H9 (cell line): ENCODE measurements around the gene SPRR1A. TPM values are rescaled to one million over a fixed set of nuclear protein-coding genes. Genes with fewer than 3 reads are reported as not detected.
A peak's percentile ranks its signal among the peaks of the same experiment; 100 is the strongest.
"Not testable (repeated sequence)": the region's sequence is repeated elsewhere in the genome, so short reads cannot be mapped to it uniquely, and the experiment has no call there.

Source experiments
- DNase-seq: peaks from one replicate; pipeline ENCODE4 v3.0.0-alpha.2; 2017
- H2AFZ ChIP-seq: one replicate; pipeline ENCODE4 v1.6.1; 2013; ENCODE audit warnings: mild to moderate bottlenecking, low read length, control low read depth, moderate library complexity
- H2AK5ac ChIP-seq: 2 replicates; pipeline ENCODE4 v1.6.1; 2013; ENCODE audit warnings: low read length, control low read depth, mixed read lengths; ENCODE audit not compliant: insufficient read length
- H2BK120ac ChIP-seq: one replicate; pipeline ENCODE4 v1.6.1; 2013; ENCODE audit warnings: low read depth, mild to moderate bottlenecking, low read length, control low read depth, inconsistent platforms; ENCODE audit not compliant: poor library complexity, severe bottlenecking
- H2BK12ac ChIP-seq: 2 replicates; pipeline ENCODE4 v1.6.1; 2013; ENCODE audit warnings: low read length, control low read depth, mixed read lengths, low read depth; ENCODE audit not compliant: insufficient read length
- H2BK15ac ChIP-seq: 2 replicates; pipeline ENCODE4 v1.6.1; 2013; ENCODE audit warnings: low read depth, low read length, control low read depth
- H2BK20ac ChIP-seq: one replicate; pipeline ENCODE4 v1.6.1; 2013; ENCODE audit warnings: low read depth, mild to moderate bottlenecking, low read length, control low read depth, inconsistent platforms; ENCODE audit not compliant: poor library complexity, severe bottlenecking
- H2BK5ac ChIP-seq: 2 replicates; pipeline ENCODE4 v1.6.1; 2013; ENCODE audit warnings: low read length, control low read depth, mixed read lengths; ENCODE audit not compliant: insufficient read length
- H3K14ac ChIP-seq: 2 replicates; pipeline ENCODE4 v1.6.1; 2013; ENCODE audit warnings: low read length, control low read depth; ENCODE audit not compliant: insufficient read depth
- H3K18ac ChIP-seq: 2 replicates; pipeline ENCODE4 v1.6.1; 2013; ENCODE audit warnings: low read depth, mild to moderate bottlenecking, mixed read lengths, low read length, control low read depth; ENCODE audit not compliant: insufficient read length
- H3K23ac ChIP-seq: 2 replicates; pipeline ENCODE4 v1.6.1; 2013; ENCODE audit warnings: low read length, control low read depth, mixed read lengths, low read depth; ENCODE audit not compliant: insufficient read length
- H3K23me2 ChIP-seq: 2 replicates; pipeline ENCODE4 v1.6.1; 2013; ENCODE audit warnings: low read depth, mild to moderate bottlenecking, mixed read lengths, low read length, control low read depth; ENCODE audit not compliant: insufficient read length, poor library complexity, severe bottlenecking
- H3K27ac ChIP-seq: 2 replicates; pipeline ENCODE4 v1.5.1; 2013; ENCODE audit warnings: low read length, control low read depth, mixed read lengths, low read depth; ENCODE audit not compliant: insufficient read length
- H3K27me3 ChIP-seq: 2 replicates; pipeline ENCODE4 v1.6.1; 2013; ENCODE audit warnings: low read length, control low read depth, inconsistent platforms; ENCODE audit not compliant: insufficient read depth
- H3K4ac ChIP-seq: 2 replicates; pipeline ENCODE4 v1.6.1; 2013; ENCODE audit warnings: low read depth, mild to moderate bottlenecking, control low read depth, inconsistent platforms, low read length, moderate library complexity
- H3K4me1 ChIP-seq: 2 replicates; pipeline ENCODE4 v1.6.1; 2013; ENCODE audit warnings: low read length, control low read depth, inconsistent platforms; ENCODE audit not compliant: insufficient read depth
- H3K4me2 ChIP-seq: 2 replicates; pipeline ENCODE4 v1.6.1; 2013; ENCODE audit warnings: low read length, control low read depth, mixed read lengths; ENCODE audit not compliant: insufficient read length, insufficient read depth
- H3K56ac ChIP-seq: 2 replicates; pipeline ENCODE4 v1.6.1; 2013; ENCODE audit warnings: low read depth, mild to moderate bottlenecking, mixed read lengths, low read length, control low read depth; ENCODE audit not compliant: insufficient read length
- H3K79me1 ChIP-seq: 2 replicates; pipeline ENCODE4 v1.6.1; 2013; ENCODE audit warnings: low read depth, mild to moderate bottlenecking, moderate library complexity, low read length, control low read depth, inconsistent platforms; ENCODE audit not compliant: insufficient read depth, poor library complexity, severe bottlenecking
- H3K79me2 ChIP-seq: 2 replicates; pipeline ENCODE4 v1.6.1; 2013; ENCODE audit warnings: low read length, control low read depth, inconsistent platforms; ENCODE audit not compliant: insufficient read depth
- H3K9ac ChIP-seq: 2 replicates; pipeline ENCODE4 v1.6.1; 2013; ENCODE audit warnings: low read length, control low read depth, mixed read lengths; ENCODE audit not compliant: insufficient read length; ENCODE audit errors: extremely low read depth
- H3K9me3 ChIP-seq: one replicate; pipeline ENCODE4 v1.6.1; 2013; ENCODE audit warnings: low read depth, low read length, inconsistent platforms; ENCODE audit not compliant: control insufficient read depth
- H3T11ph ChIP-seq: one replicate; pipeline ENCODE4 v1.6.1; 2013; ENCODE audit warnings: mild to moderate bottlenecking, low read length, control low read depth, inconsistent platforms
- H4K20me1 ChIP-seq: one replicate; pipeline ENCODE4 v1.6.1; 2013; ENCODE audit not compliant: control insufficient read depth, insufficient read length, insufficient read depth
- H4K5ac ChIP-seq: 2 replicates; pipeline ENCODE4 v1.6.1; 2013; ENCODE audit warnings: low read depth, mild to moderate bottlenecking, mixed read lengths, low read length, control low read depth; ENCODE audit not compliant: insufficient read length
- H4K8ac ChIP-seq: replicated peaks from 2 replicates; pipeline ENCODE4 v1.6.1; 2013; ENCODE audit warnings: low read length, control low read depth, mixed read lengths, low read depth; ENCODE audit not compliant: insufficient read length
- H4K91ac ChIP-seq: 2 replicates; pipeline ENCODE4 v1.6.1; 2013; ENCODE audit warnings: low read depth, mild to moderate bottlenecking, moderate library complexity, mixed read lengths, low read length, control low read depth; ENCODE audit not compliant: insufficient read length
- H3K27ac Mint-ChIP-seq, 3 experiments: 2 replicates in 2 of 3; 3 replicates in 1 of 3; pipeline ENCODE4 v1.8.0; 2020 to 2021; ENCODE audit warnings: mixed read lengths in 3 of 3, mild to moderate bottlenecking in 1 of 3, moderate library complexity in 1 of 3
- H3K27me3 Mint-ChIP-seq: 2 replicates; pipeline ENCODE4 v1.8.0; 2021; ENCODE audit warnings: low read depth, mild to moderate bottlenecking, moderate library complexity, mixed read lengths
- H3K36me3 Mint-ChIP-seq, 3 experiments: 2 replicates in 2 of 3; 3 replicates in 1 of 3; pipeline ENCODE4 v1.8.0; 2020 to 2021; ENCODE audit warnings: low read depth in 3 of 3, mixed read lengths in 3 of 3; ENCODE audit not compliant: insufficient read depth in 1 of 3
- H3K4me1 Mint-ChIP-seq, 2 experiments: 2 replicates each; pipeline ENCODE4 v1.8.0; 2020; ENCODE audit warnings: mixed read lengths in 2 of 2
- H3K4me3 Mint-ChIP-seq, 2 experiments: 2 replicates in 1 of 2; 3 replicates in 1 of 2; pipeline ENCODE4 v1.8.0; 2020 to 2021; ENCODE audit warnings: mild to moderate bottlenecking in 2 of 2, mixed read lengths in 2 of 2, moderate library complexity in 1 of 2
- H3K9me3 Mint-ChIP-seq, 2 experiments: 2 replicates in 1 of 2; 3 replicates in 1 of 2; pipeline ENCODE4 v1.8.0; 2020; ENCODE audit warnings: mild to moderate bottlenecking in 2 of 2, mixed read lengths in 2 of 2, moderate library complexity in 1 of 2
- CTCF ChIP-seq: fragments of 200-600 bp; sonication (generic); conservative IDR thresholded peaks from 3 replicates; pipeline ENCODE4 v1.8.0; 2021; ENCODE audit warnings: antibody characterized with exemption, mild to moderate bottlenecking
- WGBS: extraction: QIAGEN DNeasy Blood & Tissue Kit; methylation state at CpG from one replicate; pipeline ENCODE4 v1.1.7; 2013; ENCODE audit warnings: missing lambda C conversion rate, low lambda C conversion rate, mixed read lengths; ENCODE audit not compliant: insufficient read length; ENCODE audit errors: extremely low coverage; 5-methylcytosine and 5-hydroxymethylcytosine counted together
- total RNA-seq: library from RNA; stranded (reverse); gene quantifications from 2 replicates; pipeline ENCODE4 v1.2.1, GENCODE V29; 2021

Gene SPRR1A
- total RNA-seq, 1 experiment from 2014 or later: not detected

DNA sequence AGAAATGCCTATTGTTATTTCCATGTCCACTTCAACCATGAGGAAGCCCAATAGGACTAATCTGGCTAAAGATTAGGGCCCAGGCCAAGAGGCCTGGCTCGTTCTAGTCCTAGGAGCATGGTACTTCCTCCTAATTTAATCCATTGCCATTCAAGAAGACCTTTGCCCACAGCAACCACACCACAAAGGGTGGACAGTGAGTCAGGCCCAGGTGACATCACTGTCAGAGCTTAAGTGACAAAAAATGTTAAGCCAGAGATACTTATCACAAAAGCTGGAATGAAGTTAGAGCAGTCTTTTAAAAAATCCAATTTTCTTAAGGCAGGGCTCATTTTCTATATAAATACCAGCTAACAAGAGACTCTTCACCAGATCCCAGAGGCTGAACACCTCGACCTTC, 17.5 kb downstream of the SPRR1A start, which contains the start of gene SPRR3:
Gene SPRR3, plus strand, starts transcription at position 368 of the 400 bp plus-strand sequence. CDS start 1,272 bp downstream, outside the sequence.
- Histone ChIP-seq H3K79me1 (no peaks in the 10 kb centered on the region), H3K27ac (no peak within 1 kb of the TSS), H3K79me2 (no peaks in the 10 kb centered on the region), H3K56ac (no peak within 1 kb of the TSS), H3K4me2 (no peak within 1 kb of the TSS), H2AFZ (no peak within 1 kb of the TSS), H4K91ac (no peak within 1 kb of the TSS), H3K9ac (no peak within 1 kb of the TSS), H2BK12ac (no peak within 1 kb of the TSS), H3K23ac (no peak within 1 kb of the TSS), H3T11ph (no peak within 1 kb of the TSS), H2BK15ac (no peak within 1 kb of the TSS), H3K9me3 (no peaks in the 10 kb centered on the region), H2BK20ac (no peak within 1 kb of the TSS), H2BK5ac (no peak within 1 kb of the TSS), H3K27me3 (no peaks in the 10 kb centered on the region), H4K8ac (no peak within 1 kb of the TSS), H3K4ac (no peak within 1 kb of the TSS), H4K20me1 (no peaks in the 10 kb centered on the region), H3K14ac (no peak within 1 kb of the TSS), H3K23me2 (no peaks in the 10 kb centered on the region), H3K4me1 (no peaks in the 10 kb centered on the region; the same call in 1 of the 2 replicates), H4K5ac (no peak within 1 kb of the TSS), H2BK120ac (no peak within 1 kb of the TSS), H3K18ac (no peak within 1 kb of the TSS), H2AK5ac (no peak within 1 kb of the TSS)
- Mint-ChIP-seq H3K27me3 (peaks cover 5% of the 10 kb centered on the region; the same call in 1 of the 2 replicates), H3K4me1 (peaks cover 9 to 15% of the 10 kb centered on the region in 2 experiments), H3K27ac (peak within 1 kb of the TSS in 1 of 3 experiments; percentile 63; a peak in 1 of 7 replicates), H3K9me3 (peaks cover 11 to 21% of the 10 kb centered on the region in 2 experiments; a peak in 3 of 5 replicates), H3K36me3 (no peaks in the 10 kb centered on the region), H3K4me3 (no peak within 1 kb of the TSS)
- no CpG with 5 or more reads among the region's 2 CpGs for WGBS
- no peak for DNase-seq
- no peak for TF ChIP-seq CTCF

DNA sequence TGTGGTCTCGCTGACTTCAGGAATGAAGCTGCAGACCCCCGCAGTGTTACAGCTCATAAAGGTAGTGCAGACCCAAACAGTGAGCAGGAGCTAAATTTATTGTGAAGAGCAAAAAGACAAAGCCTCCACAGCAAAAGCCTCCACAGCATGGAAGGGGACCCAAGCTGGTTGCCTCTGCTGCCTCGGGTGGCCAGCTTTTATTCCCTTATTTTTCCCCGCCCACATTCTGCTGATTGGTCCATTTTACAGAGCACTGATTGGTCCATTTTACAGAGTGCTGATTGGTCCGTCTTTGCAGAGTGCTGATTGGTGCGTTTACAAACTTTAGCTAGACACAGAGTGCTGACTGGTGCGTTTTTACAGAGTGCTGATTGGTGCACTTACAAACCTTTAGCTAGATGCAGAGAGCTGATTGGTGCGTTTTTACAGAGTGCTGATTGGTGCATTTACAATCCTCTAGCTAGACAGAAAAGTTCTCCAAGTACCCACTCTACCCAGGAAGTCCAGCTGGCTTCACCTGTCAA, 27.4 kb downstream of the SPRR1A start:
- not testable (repeated sequence) for H2BK15ac ChIP-seq, H4K8ac ChIP-seq, H2BK12ac ChIP-seq, H3K4me1 Mint-ChIP-seq, H3K27ac Mint-ChIP-seq, H3K27me3 Mint-ChIP-seq, H3K9ac ChIP-seq, H3K18ac ChIP-seq, H3T11ph ChIP-seq, H3K36me3 Mint-ChIP-seq, H4K91ac ChIP-seq, H4K5ac ChIP-seq, H3K4me3 Mint-ChIP-seq, H3K14ac ChIP-seq, H3K9me3 ChIP-seq, H2AFZ ChIP-seq, H3K4me1 ChIP-seq, H3K27ac ChIP-seq, H3K56ac ChIP-seq, H3K79me2 ChIP-seq, H3K23ac ChIP-seq, H3K4me2 ChIP-seq, H3K23me2 ChIP-seq, H2BK5ac ChIP-seq, H3K27me3 ChIP-seq, H4K20me1 ChIP-seq, DNase-seq, H3K4ac ChIP-seq, H2BK20ac ChIP-seq, H3K79me1 ChIP-seq, H2AK5ac ChIP-seq, H2BK120ac ChIP-seq
- peaks cover 9 to 15% of the 10 kb centered on the region in 2 experiments; a peak in 4 of 5 replicates for H3K9me3 Mint-ChIP-seq
- WGBS: no CpG with 5 or more reads among the region's 8 CpGs
